GM23338 (cell line): Measurements from ENCODE around the gene SLX4IP. TPM values are rescaled to one million over a fixed set of nuclear protein-coding genes. Genes with fewer than 3 reads are reported as not detected.

Experiments used
- CTCF ChIP-seq, 2 experiments: fragments of 200-600 bp in 1 of 2; sonication (generic) in 1 of 2; conservative IDR thresholded peaks; 2 replicates each; pipeline versions ENCODE4 v1.5.1 to v1.6.1; 2016 to 2017; ENCODE audit warnings: antibody characterized with exemption in 2 of 2, low read depth in 2 of 2, mild to moderate bottlenecking in 2 of 2, moderate library complexity in 1 of 2
- NANOG ChIP-seq: IDR thresholded peaks from 2 replicates; pipeline ENCODE4 v1.6.1; 2016; ENCODE audit warnings: antibody characterized with exemption, borderline replicate concordance
- REST ChIP-seq: IDR thresholded peaks from one replicate; pipeline ENCODE4 v1.6.1; 2018; ENCODE audit warnings: antibody characterized with exemption; ENCODE audit not compliant: unreplicated experiment
- STAT1 ChIP-seq: IDR thresholded peaks from one replicate; pipeline ENCODE4 v1.6.1; 2016; ENCODE audit warnings: antibody characterized with exemption; ENCODE audit not compliant: unreplicated experiment
- ZNF331 ChIP-seq: fragments of 250-450 bp; sonication (Bioruptor Pico); IDR thresholded peaks from 2 replicates; pipeline ENCODE4 v1.5.0; 2020; ENCODE audit warnings: low read depth, mild to moderate bottlenecking, moderate library complexity
- ZNF462 ChIP-seq: fragments of 250-450 bp; sonication (Bioruptor Pico); IDR thresholded peaks from 2 replicates; pipeline ENCODE4 v1.5.0; 2020; ENCODE audit warnings: mild to moderate bottlenecking, moderate library complexity
- polyA plus RNA-seq: library from polyadenylated mRNA; unstranded; fragments of >200 nt; fragmentation: Nextera tagmentation; extraction: Ambion mirVana; gene quantifications from 2 replicates; pipeline ENCODE4 v1.2.1, GENCODE V29; 2016
- total RNA-seq: library from RNA; depleted of rRNA; stranded (reverse); fragments of >200 nt; shearing (Covaris generic); gene quantifications from 2 replicates; pipeline ENCODE4 v1.2.3, GENCODE V29; 2014

Gene SLX4IP
- total and polyA plus RNA-seq, 2 experiments from 2014 or later, result 9.1 to 9.8 TPM

GRCh38 chr20:10469056-10469455, 34.0 kb downstream of the SLX4IP start (continued):
- TF ChIP-seq ZNF462 (CRISPR knock-in tag), result no peak
- TF ChIP-seq NANOG, result no peak
- no peak for TF ChIP-seq STAT1
- TF ChIP-seq REST, result no peak
- TF ChIP-seq ZNF331, result no peak
- TF ChIP-seq CTCF (conservative IDR thresholded peaks at IDR 0.05; ENCODE audit: low read depth in 2 of 2), result no peak
